HL-60 (cell line): ENCODE measurements around the gene STX1A.

Experiments
- DNase-seq, 2 experiments: peaks; one replicate each; pipeline ENCODE4 v3.0.0-alpha.2; 2010 to 2020; ENCODE audit warnings: low read depth in 1 of 2, low spot score in 1 of 2
- H3K27ac ChIP-seq: fragments of 250-450 bp; sonication (Bioruptor Pico); replicated peaks from 2 replicates; pipeline ENCODE4 v1.5.1; 2020; ENCODE audit warnings: mild to moderate bottlenecking, moderate library complexity
- H3K27me3 ChIP-seq: fragments of 250-450 bp; sonication (Bioruptor Pico); 2 replicates; pipeline ENCODE4 v1.5.1; 2021; ENCODE audit warnings: mild to moderate bottlenecking, moderate library complexity; ENCODE audit not compliant: insufficient read depth, poor library complexity, severe bottlenecking
- H3K4me3 ChIP-seq: replicated peaks from 2 replicates; pipeline ENCODE4 v1.5.1; 2011; ENCODE audit warnings: mild to moderate bottlenecking, control low read depth, low read length; ENCODE audit not compliant: insufficient read depth
- GABPA ChIP-seq: IDR thresholded peaks from 2 replicates; pipeline ENCODE4 v1.6.1; 2012; ENCODE audit warnings: low read depth
- POLR2AphosphoS5 ChIP-seq: IDR thresholded peaks from 2 replicates; pipeline ENCODE4 v1.6.1; 2012; ENCODE audit warnings: low read depth
- SPI1 ChIP-seq: IDR thresholded peaks from 2 replicates; pipeline ENCODE4 v1.6.1; 2012; ENCODE audit warnings: low read depth, mild to moderate bottlenecking, borderline replicate concordance
- TF ChIP-seq, protein P1 (sequence below): IDR thresholded peaks from 2 replicates; pipeline ENCODE4 v1.6.1; 2012; ENCODE audit warnings: low read depth; ENCODE audit not compliant: insufficient replicate concordance
- TF ChIP-seq, protein P2 (sequence below): IDR thresholded peaks from one replicate; pipeline ENCODE4 v1.5.1; 2011; ENCODE audit warnings: low read length, control low read depth, inconsistent platforms; ENCODE audit not compliant: insufficient read depth

Gene STX1A

DNA sequence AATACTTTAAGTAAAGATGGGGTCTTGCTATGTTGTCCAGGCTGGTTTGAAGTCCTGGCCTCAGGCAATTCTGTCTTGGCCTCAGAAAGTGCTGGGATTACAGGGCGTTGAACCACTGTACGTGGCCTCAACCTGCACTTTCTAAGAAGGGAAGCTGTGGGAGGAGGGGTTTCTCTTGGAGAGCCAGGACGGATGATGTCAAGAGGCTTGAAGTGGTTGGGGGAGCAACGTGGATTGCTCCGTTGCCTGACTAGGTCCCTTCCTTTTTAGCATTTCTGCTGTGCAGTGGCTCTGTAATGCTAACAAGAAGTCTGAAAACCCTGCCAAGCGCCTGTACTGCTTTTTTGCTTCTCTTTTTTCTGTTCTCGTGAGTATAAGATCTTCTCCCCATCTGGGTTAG lies 28.8 kb downstream of the STX1A start:
- no peak overlapping the region for H3K4me3 ChIP-seq
- DNase-seq, result no peak
- no peaks in the 10 kb centered on the region for H3K27me3 ChIP-seq
- TF ChIP-seq SPI1 (no peak), GABPA (no peak), POLR2AphosphoS5 (no peak)
- TF ChIP-seq, protein P1, sequence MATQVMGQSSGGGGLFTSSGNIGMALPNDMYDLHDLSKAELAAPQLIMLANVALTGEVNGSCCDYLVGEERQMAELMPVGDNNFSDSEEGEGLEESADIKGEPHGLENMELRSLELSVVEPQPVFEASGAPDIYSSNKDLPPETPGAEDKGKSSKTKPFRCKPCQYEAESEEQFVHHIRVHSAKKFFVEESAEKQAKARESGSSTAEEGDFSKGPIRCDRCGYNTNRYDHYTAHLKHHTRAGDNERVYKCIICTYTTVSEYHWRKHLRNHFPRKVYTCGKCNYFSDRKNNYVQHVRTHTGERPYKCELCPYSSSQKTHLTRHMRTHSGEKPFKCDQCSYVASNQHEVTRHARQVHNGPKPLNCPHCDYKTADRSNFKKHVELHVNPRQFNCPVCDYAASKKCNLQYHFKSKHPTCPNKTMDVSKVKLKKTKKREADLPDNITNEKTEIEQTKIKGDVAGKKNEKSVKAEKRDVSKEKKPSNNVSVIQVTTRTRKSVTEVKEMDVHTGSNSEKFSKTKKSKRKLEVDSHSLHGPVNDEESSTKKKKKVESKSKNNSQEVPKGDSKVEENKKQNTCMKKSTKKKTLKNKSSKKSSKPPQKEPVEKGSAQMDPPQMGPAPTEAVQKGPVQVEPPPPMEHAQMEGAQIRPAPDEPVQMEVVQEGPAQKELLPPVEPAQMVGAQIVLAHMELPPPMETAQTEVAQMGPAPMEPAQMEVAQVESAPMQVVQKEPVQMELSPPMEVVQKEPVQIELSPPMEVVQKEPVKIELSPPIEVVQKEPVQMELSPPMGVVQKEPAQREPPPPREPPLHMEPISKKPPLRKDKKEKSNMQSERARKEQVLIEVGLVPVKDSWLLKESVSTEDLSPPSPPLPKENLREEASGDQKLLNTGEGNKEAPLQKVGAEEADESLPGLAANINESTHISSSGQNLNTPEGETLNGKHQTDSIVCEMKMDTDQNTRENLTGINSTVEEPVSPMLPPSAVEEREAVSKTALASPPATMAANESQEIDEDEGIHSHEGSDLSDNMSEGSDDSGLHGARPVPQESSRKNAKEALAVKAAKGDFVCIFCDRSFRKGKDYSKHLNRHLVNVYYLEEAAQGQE, result no peak
- TF ChIP-seq, protein P2, sequence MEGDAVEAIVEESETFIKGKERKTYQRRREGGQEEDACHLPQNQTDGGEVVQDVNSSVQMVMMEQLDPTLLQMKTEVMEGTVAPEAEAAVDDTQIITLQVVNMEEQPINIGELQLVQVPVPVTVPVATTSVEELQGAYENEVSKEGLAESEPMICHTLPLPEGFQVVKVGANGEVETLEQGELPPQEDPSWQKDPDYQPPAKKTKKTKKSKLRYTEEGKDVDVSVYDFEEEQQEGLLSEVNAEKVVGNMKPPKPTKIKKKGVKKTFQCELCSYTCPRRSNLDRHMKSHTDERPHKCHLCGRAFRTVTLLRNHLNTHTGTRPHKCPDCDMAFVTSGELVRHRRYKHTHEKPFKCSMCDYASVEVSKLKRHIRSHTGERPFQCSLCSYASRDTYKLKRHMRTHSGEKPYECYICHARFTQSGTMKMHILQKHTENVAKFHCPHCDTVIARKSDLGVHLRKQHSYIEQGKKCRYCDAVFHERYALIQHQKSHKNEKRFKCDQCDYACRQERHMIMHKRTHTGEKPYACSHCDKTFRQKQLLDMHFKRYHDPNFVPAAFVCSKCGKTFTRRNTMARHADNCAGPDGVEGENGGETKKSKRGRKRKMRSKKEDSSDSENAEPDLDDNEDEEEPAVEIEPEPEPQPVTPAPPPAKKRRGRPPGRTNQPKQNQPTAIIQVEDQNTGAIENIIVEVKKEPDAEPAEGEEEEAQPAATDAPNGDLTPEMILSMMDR, result no peak
- no peak overlapping the region for H3K27ac ChIP-seq

DNA sequence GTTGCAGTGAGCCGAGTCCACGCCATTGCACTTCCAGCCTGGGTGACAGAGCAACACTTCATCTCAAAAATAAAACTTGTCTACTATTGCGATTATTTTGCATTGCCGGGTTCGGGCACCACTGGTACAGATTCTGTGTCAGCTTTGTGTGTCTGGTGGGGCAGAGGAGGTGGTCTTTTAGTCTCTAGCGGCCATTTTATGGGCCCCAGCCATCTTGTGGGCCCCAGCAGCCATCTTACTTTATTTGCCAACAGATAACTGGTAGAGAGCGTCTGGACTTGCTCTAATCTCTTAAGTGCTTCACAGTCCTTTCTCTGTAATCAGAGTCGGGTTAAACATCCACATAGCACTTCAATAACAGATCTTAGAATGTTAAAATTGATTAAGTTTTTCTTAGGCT lies 31.2 kb downstream of the STX1A start:
- no peak overlapping the region for H3K4me3 ChIP-seq
- no peaks in the 10 kb centered on the region for H3K27me3 ChIP-seq
- no peak overlapping the region for H3K27ac ChIP-seq
- TF ChIP-seq, protein P2, result no peak
- TF ChIP-seq, protein P1, result no peak
- TF ChIP-seq POLR2AphosphoS5, result no peak
- no peak for TF ChIP-seq SPI1
- TF ChIP-seq GABPA, result no peak
- DNase-seq, result no peak

DNA sequence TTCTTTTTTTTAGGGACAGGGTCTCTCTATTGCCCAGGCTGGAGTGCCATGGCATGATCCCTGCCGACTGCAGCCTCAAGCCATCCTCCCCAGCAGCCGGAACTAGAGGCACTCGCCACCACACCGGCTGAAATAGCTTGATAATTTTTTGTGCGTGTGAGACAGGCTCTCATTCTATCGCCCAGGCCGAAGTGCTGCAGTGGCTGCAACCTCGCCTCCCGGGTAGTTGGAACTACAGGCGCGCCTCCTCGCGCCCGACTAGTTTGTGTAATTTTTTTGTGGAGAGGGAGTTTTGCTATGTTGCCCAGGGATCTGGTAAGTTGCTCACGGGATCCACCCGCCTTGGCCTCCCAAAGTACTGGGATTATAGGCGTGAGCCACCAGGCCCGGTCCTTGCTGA lies 34.2 kb downstream of the STX1A start:
- Histone ChIP-seq H3K4me3 (no peak overlapping the region), H3K27me3 (no peaks in the 10 kb centered on the region), H3K27ac (no peak overlapping the region)
- no peak for TF ChIP-seq GABPA
- TF ChIP-seq, protein P2, result no peak
- TF ChIP-seq, protein P1, result no peak
- TF ChIP-seq POLR2AphosphoS5, result no peak
- no peak for TF ChIP-seq SPI1
- no peak for DNase-seq
